GM19193 (cell line): ENCODE results near the gene FAM9C.

Source experiments
- POLR2A ChIP-seq: IDR thresholded peaks from 4 replicates; pipeline ENCODE4 v1.6.1; 2011; ENCODE audit not compliant: insufficient read depth, insufficient read length; ENCODE audit errors: extremely low read depth

The FAM9C gene

GRCh38 chrX:13051529-13052172, 7.2 kb upstream of the FAM9C start:
- no peak for TF ChIP-seq POLR2A

GRCh38 chrX:13051167-13051528, 6.7 kb upstream of the FAM9C start:
- TF ChIP-seq POLR2A, result no peak

GRCh38 chrX:13050151-13050550, 5.7 kb upstream of the FAM9C start:
- TF ChIP-seq POLR2A, result no peak

- no peak for TF ChIP-seq POLR2A
These were observed 3.9 kb upstream of the FAM9C start for GRCh38 chrX:13048280-13048679.

DNA sequence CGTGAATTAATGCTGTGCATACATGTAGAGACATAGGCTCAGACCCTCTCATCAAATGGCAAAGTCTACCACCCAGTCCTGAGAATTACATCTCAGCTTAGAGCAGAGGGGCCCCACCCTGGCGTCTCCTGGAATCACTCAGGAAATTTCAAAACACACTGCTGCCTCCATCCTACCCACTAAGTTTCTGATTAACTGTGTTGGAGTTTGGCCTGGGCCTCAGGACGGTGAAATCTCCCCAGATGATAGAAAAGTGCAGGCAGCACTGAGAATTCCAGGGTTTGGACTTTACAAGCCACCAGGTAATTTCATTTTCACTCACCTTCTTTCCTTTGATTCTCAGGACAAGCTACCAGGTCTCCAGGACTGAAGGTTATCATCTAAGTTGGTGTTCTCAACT, 3.3 kb upstream of the FAM9C start:
- TF ChIP-seq POLR2A, result no peak

DNA sequence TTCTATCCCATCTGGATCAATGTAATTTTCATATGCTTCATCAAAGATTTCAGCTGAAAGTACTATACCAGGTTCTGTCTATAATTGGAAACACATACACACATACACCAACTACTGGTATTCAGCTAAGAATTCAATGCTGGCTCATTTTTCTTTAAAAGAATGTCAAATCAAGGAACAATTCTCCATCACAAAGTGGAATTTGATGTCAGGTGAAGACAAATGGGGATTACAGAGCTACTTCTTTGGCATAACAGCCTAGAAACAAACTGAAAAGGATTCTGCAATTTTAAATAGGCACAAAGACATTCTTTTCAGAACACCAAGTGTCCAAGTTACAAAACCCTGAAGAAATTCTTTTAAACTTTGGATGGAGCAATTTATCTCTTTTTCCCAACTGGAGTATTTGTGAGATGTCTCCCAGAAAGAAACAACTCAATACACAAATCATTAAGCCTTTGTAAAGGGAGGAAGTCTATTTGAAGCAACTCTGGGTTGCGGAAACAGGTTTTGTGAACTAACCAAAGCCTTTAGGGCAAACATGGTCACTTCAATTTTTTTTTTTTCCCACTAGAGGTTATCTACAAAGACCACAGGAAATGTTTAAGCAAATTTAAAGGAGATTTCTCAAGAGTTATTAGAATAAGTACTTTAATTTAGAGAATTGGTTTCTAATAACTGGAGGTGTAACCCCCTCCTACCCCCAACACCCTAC, 1.9 kb upstream of the FAM9C start:
- no peak for TF ChIP-seq POLR2A

DNA sequence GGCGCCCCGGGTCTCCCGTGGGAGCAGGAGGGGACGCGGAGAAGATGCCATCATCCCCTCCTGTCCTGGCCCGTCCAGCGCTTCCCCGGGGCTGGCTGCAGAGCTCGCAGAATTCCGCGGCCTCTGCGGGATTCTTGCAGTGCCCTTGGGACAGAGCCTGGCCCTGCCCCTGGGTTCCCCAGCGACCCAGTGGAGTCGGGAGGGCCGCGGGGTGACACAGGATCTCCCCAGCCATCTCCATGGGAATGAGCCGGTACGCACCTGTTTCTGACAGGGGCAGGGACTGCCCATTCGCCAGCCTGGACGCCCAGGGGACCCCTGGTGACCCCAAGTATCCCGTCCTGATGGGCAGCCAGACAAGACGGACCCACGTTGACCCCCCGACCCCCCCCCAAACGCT, 482 bp downstream of the FAM9C start:
- TF ChIP-seq POLR2A, result no peak

DNA sequence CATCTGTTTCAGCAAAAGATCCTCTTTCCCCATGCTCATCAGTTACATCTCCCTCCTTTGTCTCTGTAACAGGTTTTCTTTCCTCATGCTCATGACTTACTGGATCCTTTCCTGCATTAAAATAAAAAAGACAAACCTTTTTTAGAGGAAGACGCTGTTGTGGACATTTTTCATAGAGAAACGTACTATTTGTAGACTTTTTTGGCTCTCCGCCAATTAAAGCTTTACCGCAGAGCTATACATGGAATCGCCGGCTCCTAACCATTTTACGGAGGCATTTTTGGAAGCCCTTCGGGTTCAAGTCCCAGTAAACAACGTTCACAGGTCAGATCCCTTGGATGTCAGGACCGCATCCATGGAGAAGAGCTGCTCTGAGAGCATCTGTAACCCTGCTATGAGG, 1.3 kb downstream of the FAM9C start:
- no peak for TF ChIP-seq POLR2A

DNA sequence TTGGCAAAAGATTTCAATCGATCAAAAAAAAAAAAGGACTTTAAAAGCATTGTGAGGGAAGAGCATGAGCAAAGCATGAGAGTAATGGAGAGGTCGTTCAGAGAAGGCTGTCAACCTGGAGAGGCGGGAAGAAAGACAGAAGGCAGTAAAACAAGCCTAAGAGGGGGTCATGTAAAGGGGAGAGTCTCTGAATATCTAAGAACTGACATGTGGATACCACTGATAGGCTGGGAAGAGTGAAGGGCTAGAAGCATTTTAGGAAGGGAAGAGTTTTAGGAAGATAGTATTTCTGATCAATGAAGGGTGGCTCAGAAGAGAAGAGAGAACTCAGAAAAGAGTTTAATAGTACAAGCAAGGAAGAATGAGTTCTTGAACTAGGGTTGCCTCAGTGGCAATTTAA, 7.5 kb downstream of the FAM9C start:
- no peak for TF ChIP-seq POLR2A

DNA sequence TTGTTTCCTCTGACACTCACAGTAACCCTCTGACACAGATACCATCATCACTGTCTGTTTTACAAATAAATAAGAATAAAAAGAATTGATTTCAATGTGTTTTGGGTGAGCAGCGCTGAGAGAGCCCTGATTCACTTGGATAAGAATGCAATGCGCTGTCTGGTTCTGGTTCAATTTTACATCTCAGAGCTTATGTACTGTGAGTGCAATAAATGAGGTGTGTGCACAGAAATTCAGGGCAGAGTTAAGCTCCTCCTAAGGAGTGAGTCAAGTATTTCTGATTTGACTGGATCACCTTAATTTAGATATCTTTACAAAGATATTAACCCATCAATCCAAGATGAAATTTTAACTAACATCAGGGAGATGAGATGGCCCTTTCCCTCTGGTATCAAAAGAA, 11.2 kb downstream of the FAM9C start:
- no peak for TF ChIP-seq POLR2A

GRCh38 chrX:13029887-13030771, 14.3 kb downstream of the FAM9C start:
- no peak for TF ChIP-seq POLR2A

GRCh38 chrX:13029637-13029886, 14.9 kb downstream of the FAM9C start:
- TF ChIP-seq POLR2A, result no peak

DNA sequence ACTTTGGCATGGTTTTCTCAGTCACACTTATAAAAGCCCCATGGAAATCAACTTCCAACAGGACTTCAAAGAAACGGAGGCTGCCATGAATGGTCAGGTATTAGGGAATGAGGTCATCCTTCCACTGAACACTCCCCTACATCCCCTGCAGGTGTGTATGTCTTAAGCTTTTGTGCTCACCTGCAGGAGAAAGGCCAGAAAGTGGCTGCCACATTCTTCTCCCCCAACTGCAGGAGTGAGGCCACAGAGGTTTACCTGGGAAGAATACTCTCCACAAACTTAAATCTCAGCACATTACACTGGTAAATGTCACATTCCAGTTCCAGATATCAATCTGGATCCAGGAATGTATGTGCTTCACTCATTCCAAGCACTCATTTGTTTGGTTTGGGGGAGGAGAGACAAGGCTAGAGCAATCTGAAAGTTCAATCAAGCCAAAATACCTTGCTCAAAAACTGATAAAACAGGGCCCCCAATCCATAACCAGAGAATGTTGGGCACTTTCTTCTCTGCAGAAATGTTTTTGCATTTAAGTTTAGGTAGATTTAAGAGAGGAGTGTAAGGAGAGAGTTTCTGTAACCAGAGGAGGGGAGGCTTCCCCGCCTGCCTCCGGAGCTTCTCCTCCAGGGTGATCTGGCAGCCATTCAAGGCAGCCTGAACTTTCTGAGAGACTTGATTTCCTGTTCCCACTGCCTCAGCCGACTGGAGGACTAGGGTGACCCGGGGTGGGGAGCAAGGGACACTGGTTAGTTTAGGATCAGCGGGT, 15.4 kb downstream of the FAM9C start:
- no peak for TF ChIP-seq POLR2A

- TF ChIP-seq POLR2A, result no peak
These were observed 17.4 kb downstream of the FAM9C start for GRCh38 chrX:13026877-13027652.
